Trophoblast cell (in vitro differentiated cells and primary cell): ENCODE measurements around the gene NUP93.

Experiments used
- DNase-seq, 2 donors: peaks; one replicate each; pipeline ENCODE4 v3.0.0-alpha.2; 2016
- H2AFZ ChIP-seq: 2 replicates; pipeline ENCODE4 v1.6.1; 2013; ENCODE audit warnings: low read length, moderate library complexity, mild to moderate bottlenecking; ENCODE audit not compliant: insufficient read depth, poor library complexity
- H2AK5ac ChIP-seq: 2 replicates; pipeline ENCODE4 v1.6.1; 2013; ENCODE audit warnings: mild to moderate bottlenecking, low read length
- H2BK120ac ChIP-seq: 2 replicates; pipeline ENCODE4 v1.6.1; 2013; ENCODE audit warnings: low read length, mild to moderate bottlenecking, moderate library complexity; ENCODE audit not compliant: insufficient read depth, poor library complexity
- H2BK12ac ChIP-seq: 2 replicates; pipeline ENCODE4 v1.6.1; 2013; ENCODE audit warnings: mild to moderate bottlenecking, low read length, moderate library complexity
- H2BK5ac ChIP-seq: 2 replicates; pipeline ENCODE4 v1.6.1; 2013; ENCODE audit warnings: low read length, low read depth, moderate library complexity, mild to moderate bottlenecking; ENCODE audit not compliant: poor library complexity
- H3K14ac ChIP-seq: 2 replicates; pipeline ENCODE4 v1.6.1; 2013; ENCODE audit warnings: mild to moderate bottlenecking, low read length
- H3K18ac ChIP-seq: 2 replicates; pipeline ENCODE4 v1.6.1; 2013; ENCODE audit warnings: mild to moderate bottlenecking, low read length
- H3K23ac ChIP-seq: 2 replicates; pipeline ENCODE4 v1.6.1; 2013; ENCODE audit warnings: low read length
- H3K27ac ChIP-seq: 2 replicates; pipeline ENCODE4 v1.5.1; 2013; ENCODE audit warnings: low read depth, mild to moderate bottlenecking, inconsistent platforms, low read length, moderate library complexity
- H3K27me3 ChIP-seq: 2 replicates; pipeline ENCODE4 v1.6.1; 2013; ENCODE audit warnings: inconsistent platforms, mild to moderate bottlenecking, low read length, moderate library complexity; ENCODE audit not compliant: insufficient read depth
- H3K36me3 ChIP-seq, 2 experiments: 1 replicate in 1 of 2; 2 replicates in 1 of 2; pipeline ENCODE4 v1.6.1; 2013; ENCODE audit warnings: low read length in 2 of 2, mild to moderate bottlenecking in 2 of 2, moderate library complexity in 1 of 2; ENCODE audit not compliant: insufficient read depth in 2 of 2, control insufficient read depth in 1 of 2
- H3K4ac ChIP-seq: 2 replicates; pipeline ENCODE4 v1.6.1; 2013; ENCODE audit warnings: low read depth, mild to moderate bottlenecking, low read length, moderate library complexity
- H3K4me1 ChIP-seq, 2 experiments: 1 replicate in 1 of 2; 2 replicates in 1 of 2; pipeline ENCODE4 v1.6.1; 2013; ENCODE audit warnings: low read length in 2 of 2, mild to moderate bottlenecking in 2 of 2, moderate library complexity in 1 of 2; ENCODE audit not compliant: insufficient read depth in 2 of 2, control insufficient read depth in 1 of 2
- H3K4me2 ChIP-seq: 2 replicates; pipeline ENCODE4 v1.6.1; 2013; ENCODE audit warnings: inconsistent platforms, mild to moderate bottlenecking, low read length, moderate library complexity
- H3K4me3 ChIP-seq: 2 replicates; pipeline ENCODE4 v1.5.1; 2013; ENCODE audit warnings: mild to moderate bottlenecking, low read depth, low read length, inconsistent platforms
- H3K79me1 ChIP-seq: one replicate; pipeline ENCODE4 v1.6.1; 2013; ENCODE audit warnings: low read length
- H3K79me2 ChIP-seq: 2 replicates; pipeline ENCODE4 v1.6.1; 2013; ENCODE audit warnings: low read length, mild to moderate bottlenecking; ENCODE audit not compliant: control insufficient read depth, insufficient read depth, poor library complexity
- H3K9ac ChIP-seq: 2 replicates; pipeline ENCODE4 v1.6.1; 2013; ENCODE audit warnings: mild to moderate bottlenecking, low read length
- H3K9me3 ChIP-seq: 2 replicates; pipeline ENCODE4 v1.6.1; 2013; ENCODE audit warnings: low read depth, mild to moderate bottlenecking, control low read depth, inconsistent platforms, low read length; ENCODE audit not compliant: insufficient read depth
- H4K12ac ChIP-seq: 2 replicates; pipeline ENCODE4 v1.6.1; 2013; ENCODE audit warnings: low read depth, mild to moderate bottlenecking, low read length, moderate library complexity
- H4K8ac ChIP-seq: 2 replicates; pipeline ENCODE4 v1.6.1; 2013; ENCODE audit warnings: low read depth, mild to moderate bottlenecking, low read length, moderate library complexity
- H4K91ac ChIP-seq: one replicate; pipeline ENCODE4 v1.6.1; 2013; ENCODE audit warnings: low read depth, mild to moderate bottlenecking, low read length, moderate library complexity
- WGBS: extraction: QIAGEN DNeasy Blood & Tissue Kit; methylation state at CpG from one replicate; pipeline ENCODE4 v1.1.7; 2013; ENCODE audit warnings: missing lambda C conversion rate; ENCODE audit not compliant: insufficient read length, insufficient coverage; ENCODE audit errors: extremely low coverage; 5-methylcytosine and 5-hydroxymethylcytosine counted together

NUP93 gene

DNA sequence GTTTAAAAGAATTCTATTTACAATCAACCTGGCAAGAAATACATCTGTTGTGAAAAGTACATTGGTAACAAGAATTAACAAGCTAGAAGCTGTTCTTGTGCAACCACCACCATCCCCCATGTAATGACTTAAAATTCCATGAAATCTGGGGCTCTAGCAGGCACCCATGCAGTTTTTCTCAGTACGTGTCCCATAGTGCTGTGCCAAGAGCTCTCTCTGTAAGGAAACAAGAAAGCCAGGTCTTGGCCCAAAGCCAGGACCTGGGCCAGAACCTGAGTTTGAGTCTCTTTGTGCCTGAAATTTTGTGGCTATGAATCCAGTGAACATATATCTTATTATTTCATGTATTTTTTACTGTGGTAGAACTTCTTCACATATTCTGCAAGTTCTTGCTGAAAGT, 46.6 kb downstream of the NUP93 start:
- DNase-seq: no peak
- H3K14ac ChIP-seq: no peak overlapping the region
- no CpG with 5 or more reads among the region's 1 CpG for WGBS

DNA sequence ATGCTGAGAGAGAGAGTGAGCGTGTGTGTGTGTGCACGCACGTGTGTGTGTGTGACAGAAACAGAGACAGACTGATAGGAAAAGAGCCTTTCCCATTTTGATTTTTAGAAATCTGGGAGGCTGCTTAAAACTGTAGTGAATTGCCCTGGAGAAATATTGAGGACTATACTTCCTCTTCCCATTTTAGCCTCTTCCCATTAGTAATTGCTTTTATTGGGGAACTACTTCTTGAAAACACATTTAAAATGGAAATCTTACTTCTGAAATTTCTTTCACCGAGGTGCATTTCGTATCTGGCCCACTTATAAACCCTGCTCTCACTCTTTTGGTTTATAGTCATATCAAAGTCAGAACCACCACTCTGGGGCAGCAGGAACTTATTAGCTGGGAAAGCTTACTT, 47.1 kb downstream of the NUP93 start:
- H3K79me1 ChIP-seq: no peaks in the 10 kb centered on the region
- no peak overlapping the region for H2AFZ ChIP-seq
- H2BK120ac ChIP-seq: no peak overlapping the region

More for the DNA sequence above, 46.6 kb downstream of the NUP93 start:
- Histone ChIP-seq H3K9ac (no peak overlapping the region), H2AK5ac (no peak overlapping the region), H3K4ac (no peak overlapping the region), H2BK12ac (no peak overlapping the region), H3K4me2 (no peak overlapping the region), H3K27ac (no peak overlapping the region), H3K4me1 (no peaks in the 10 kb centered on the region), H3K79me2 (no peaks in the 10 kb centered on the region), H3K9me3 (no peaks in the 10 kb centered on the region), H2BK120ac (no peak overlapping the region), H4K12ac (no peak overlapping the region), H2AFZ (no peak overlapping the region), H3K36me3 (no peaks in the 10 kb centered on the region), H3K23ac (no peak overlapping the region), H4K8ac (no peak overlapping the region), H3K18ac (no peak overlapping the region), H3K27me3 (no peaks in the 10 kb centered on the region), H3K4me3 (no peak overlapping the region), H4K91ac (no peak overlapping the region), H2BK5ac (no peak overlapping the region), H3K79me1 (no peaks in the 10 kb centered on the region)

GRCh38 chr16:56777482-56777881, 47.6 kb downstream of the NUP93 start:
- Histone ChIP-seq H3K4me3 (no peak overlapping the region), H3K9me3 (no peaks in the 10 kb centered on the region), H3K79me2 (no peaks in the 10 kb centered on the region), H3K4me2 (no peak overlapping the region), H3K9ac (no peak overlapping the region), H3K79me1 (no peaks in the 10 kb centered on the region), H3K27ac (no peak overlapping the region), H3K14ac (no peak overlapping the region), H4K91ac (no peak overlapping the region), H2BK12ac (no peak overlapping the region), H2AK5ac (no peak overlapping the region), H2AFZ (no peak overlapping the region), H4K12ac (no peak overlapping the region), H3K27me3 (no peaks in the 10 kb centered on the region), H3K4me1 (no peaks in the 10 kb centered on the region), H3K23ac (no peak overlapping the region), H4K8ac (no peak overlapping the region), H2BK120ac (no peak overlapping the region), H3K4ac (no peak overlapping the region), H3K18ac (no peak overlapping the region), H3K36me3 (no peaks in the 10 kb centered on the region), H2BK5ac (no peak overlapping the region)
- no CpG with 5 or more reads among the region's 5 CpGs for WGBS
- no peak for DNase-seq

More for the DNA sequence above, 47.1 kb downstream of the NUP93 start:
- Histone ChIP-seq H3K4ac (no peak overlapping the region), H3K27ac (no peak overlapping the region), H3K9ac (no peak overlapping the region), H3K9me3 (no peaks in the 10 kb centered on the region), H4K12ac (no peak overlapping the region), H4K8ac (no peak overlapping the region), H3K36me3 (no peaks in the 10 kb centered on the region), H3K14ac (no peak overlapping the region), H3K27me3 (no peaks in the 10 kb centered on the region), H3K4me2 (no peak overlapping the region), H2BK5ac (no peak overlapping the region), H2BK12ac (no peak overlapping the region), H3K23ac (no peak overlapping the region), H4K91ac (no peak overlapping the region), H3K18ac (no peak overlapping the region), H3K4me3 (no peak overlapping the region), H3K4me1 (no peaks in the 10 kb centered on the region), H3K79me2 (no peaks in the 10 kb centered on the region), H2AK5ac (no peak overlapping the region)
- no peak for DNase-seq
- WGBS: no CpG with 5 or more reads among the region's 5 CpGs

DNA sequence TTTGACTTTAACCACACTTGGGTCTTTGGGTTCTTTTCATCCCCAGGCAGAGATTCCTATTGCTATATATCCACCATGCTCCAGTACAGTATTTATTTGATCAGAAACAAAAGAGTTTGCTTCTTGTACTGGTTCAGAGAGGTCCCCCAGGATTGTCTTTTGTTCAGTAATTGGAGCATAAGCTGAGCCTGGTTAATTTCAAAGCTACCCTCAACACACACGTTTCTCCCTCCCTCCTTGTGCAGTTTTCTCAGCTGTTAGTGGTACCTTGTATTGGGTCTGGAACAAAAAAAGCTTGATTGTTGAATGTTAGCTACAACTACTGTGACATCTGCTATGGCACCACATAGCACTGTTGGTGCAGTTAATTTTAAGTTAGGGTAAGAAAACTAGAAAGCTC, 50.0 kb downstream of the NUP93 start:
- H3K9ac ChIP-seq: no peak overlapping the region
- DNase-seq: no peak
- WGBS: no CpG with 5 or more reads among the region's 1 CpG

More for the DNA sequence above, 50.0 kb downstream of the NUP93 start:
- Histone ChIP-seq H3K4ac (no peak overlapping the region), H2AFZ (no peak overlapping the region), H2BK120ac (no peak overlapping the region), H3K4me1 (no peaks in the 10 kb centered on the region), H3K4me3 (no peak overlapping the region), H3K79me1 (no peaks in the 10 kb centered on the region), H2BK5ac (no peak overlapping the region), H4K91ac (no peak overlapping the region), H4K8ac (no peak overlapping the region), H2BK12ac (no peak overlapping the region), H2AK5ac (no peak overlapping the region), H3K23ac (no peak overlapping the region), H3K36me3 (no peaks in the 10 kb centered on the region), H3K9me3 (no peaks in the 10 kb centered on the region), H4K12ac (no peak overlapping the region), H3K4me2 (no peak overlapping the region), H3K27ac (no peak overlapping the region), H3K79me2 (no peaks in the 10 kb centered on the region), H3K27me3 (no peaks in the 10 kb centered on the region), H3K18ac (no peak overlapping the region), H3K14ac (no peak overlapping the region)
